Measurements from ENCODE around the gene AWAT1. TPM values are rescaled to one million over a fixed set of nuclear protein-coding genes. Genes with fewer than 3 reads are reported as not detected.
"Not testable (repeated sequence)": the region's sequence is repeated elsewhere in the genome, so short reads cannot be mapped to it uniquely, and the experiment has no call there.

AWAT1 gene
- total RNA-seq, 1 experiment from 2014 or later, result not detected

DNA sequence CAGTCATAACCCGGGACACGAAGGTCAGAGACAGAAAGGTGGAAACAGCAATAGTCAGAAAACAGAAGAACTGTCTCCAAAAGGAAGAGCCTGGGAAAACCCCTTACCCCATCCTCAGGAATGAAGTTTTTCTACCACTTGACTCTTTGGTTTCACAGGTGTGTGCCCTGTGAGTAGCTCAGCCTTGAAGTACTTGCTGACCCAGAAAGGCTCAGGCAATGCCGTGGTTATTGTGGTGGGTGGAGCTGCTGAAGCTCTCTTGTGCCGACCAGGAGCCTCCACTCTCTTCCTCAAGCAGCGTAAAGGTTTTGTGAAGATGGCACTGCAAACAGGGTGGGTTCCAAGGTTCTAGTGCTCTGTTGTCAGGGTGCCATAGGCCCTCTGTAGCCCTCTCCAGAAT, 32.7 kb upstream of the AWAT1 start:
- DNase-seq, result no peak
- H3K9me3 ChIP-seq, result no peaks in the 10 kb centered on the region
- H3K4me3 Mint-ChIP-seq (ENCODE audit: unreplicated experiment), result no peak overlapping the region
- no peak overlapping the region for H3K4me3 ChIP-seq (ENCODE audit: low read depth, low read length)
- POLR2A ChIA-PET, result no interaction called here
- H3K9me3 Mint-ChIP-seq (ENCODE audit: unreplicated experiment), result no peaks in the 10 kb centered on the region
- H3K27me3 ChIP-seq (replicated peaks; ENCODE audit: control insufficient read depth, insufficient read depth, low read length), result no peaks in the 10 kb centered on the region
- no TSS peak for BruUV-seq (replicated peaks)
- CTCF ChIA-PET, result no interaction called here
- no peaks in the 10 kb centered on the region for H3K36me3 ChIP-seq (ENCODE audit: control insufficient read depth, insufficient read depth, low read length)
- no peak overlapping the region for H3K27ac Mint-ChIP-seq (ENCODE audit: unreplicated experiment)
- intact Hi-C loops (cut with micrococcal nuclease; ENCODE audit: unreplicated experiment), result no loop called here
- H3K36me3 Mint-ChIP-seq (ENCODE audit: insufficient read depth, unreplicated experiment), result peaks cover 4% of the 10 kb centered on the region
- no peak for TF ChIP-seq CTCF (IDR thresholded peaks at IDR 0.05; ENCODE audit: insufficient read depth in 1 of 2, low read depth in 1 of 2, low read length in 1 of 2, severe bottlenecking in 1 of 2, unreplicated experiment in 1 of 2)
- no peaks in the 10 kb centered on the region for H3K4me1 Mint-ChIP-seq (ENCODE audit: low read depth, unreplicated experiment)
- peaks cover 17% of the 10 kb centered on the region for H3K27me3 Mint-ChIP-seq (ENCODE audit: insufficient read depth, unreplicated experiment)
- no peaks in the 10 kb centered on the region for H3K4me1 ChIP-seq

DNA sequence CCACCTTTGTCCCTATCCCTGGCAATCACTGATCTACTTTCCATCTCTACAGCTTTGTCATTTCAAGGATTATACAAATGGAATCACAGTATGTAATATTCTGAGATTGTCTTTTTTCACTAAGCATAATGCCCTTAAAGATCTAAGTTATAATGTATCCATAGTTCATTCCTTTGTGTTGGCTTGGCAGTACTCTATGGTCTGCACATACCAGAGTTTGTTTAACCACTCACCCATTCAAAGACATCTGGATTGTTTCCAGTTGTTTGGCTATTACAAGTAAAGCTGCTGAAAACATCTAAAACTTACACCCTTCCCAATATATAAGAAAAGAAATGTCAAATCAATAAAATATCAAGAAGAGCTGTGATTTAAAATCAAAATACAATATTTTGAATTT, 26.0 kb upstream of the AWAT1 start:
- ChIA-PET POLR2A (no interaction called here), CTCF (interaction anchor here (0.5 kb wide), 1 partner anchor 65 kb away, joined by 4 read pairs; no protein-coding TSS in a partner anchor)
- no peaks in the 10 kb centered on the region for H3K27me3 ChIP-seq (replicated peaks; ENCODE audit: control insufficient read depth, insufficient read depth, low read length)
- H3K4me1 ChIP-seq, result no peaks in the 10 kb centered on the region
- DNase-seq, result no peak
- Mint-ChIP-seq H3K9me3 (ENCODE audit: unreplicated experiment) (no peaks in the 10 kb centered on the region), H3K36me3 (ENCODE audit: insufficient read depth, unreplicated experiment) (peaks cover 4% of the 10 kb centered on the region), H3K27ac (ENCODE audit: unreplicated experiment) (no peak overlapping the region), H3K4me1 (ENCODE audit: low read depth, unreplicated experiment) (no peaks in the 10 kb centered on the region), H3K27me3 (ENCODE audit: insufficient read depth, unreplicated experiment) (peaks cover 17% of the 10 kb centered on the region), H3K4me3 (ENCODE audit: unreplicated experiment) (no peak overlapping the region)
- no peaks in the 10 kb centered on the region for H3K9me3 ChIP-seq
- no TSS peak for BruUV-seq (replicated peaks)
- intact Hi-C loops (cut with micrococcal nuclease; ENCODE audit: unreplicated experiment), result no loop called here
- no peaks in the 10 kb centered on the region for H3K36me3 ChIP-seq (ENCODE audit: control insufficient read depth, insufficient read depth, low read length)
- TF ChIP-seq CTCF (IDR thresholded peaks at IDR 0.05; ENCODE audit: insufficient read depth in 1 of 2, low read depth in 1 of 2, low read length in 1 of 2, severe bottlenecking in 1 of 2, unreplicated experiment in 1 of 2), result no peak
- H3K4me3 ChIP-seq (ENCODE audit: low read depth, low read length), result no peak overlapping the region

DNA sequence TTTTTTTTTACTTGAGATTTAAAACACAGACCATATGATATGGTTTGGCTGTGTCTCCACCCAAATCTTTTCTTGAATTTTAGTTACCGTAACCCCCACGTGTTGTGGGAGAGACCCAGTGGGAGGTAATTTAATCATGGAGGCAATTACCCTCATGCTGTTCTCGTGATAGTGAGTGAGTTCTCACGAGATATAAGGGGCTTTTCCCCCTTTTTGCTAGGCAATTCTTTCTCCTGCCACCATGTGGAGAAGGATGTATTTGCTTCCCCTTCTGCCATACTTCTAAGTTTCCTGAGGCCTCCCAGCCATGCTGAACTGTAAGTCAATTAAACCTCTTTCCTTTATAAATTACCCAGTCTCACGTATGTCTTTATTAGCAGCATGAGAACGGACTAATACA, 24.9 kb upstream of the AWAT1 start:
- H3K4me1 Mint-ChIP-seq (ENCODE audit: low read depth, unreplicated experiment); H3K27me3 ChIP-seq (replicated peaks; ENCODE audit: control insufficient read depth, insufficient read depth, low read length); H3K36me3 ChIP-seq (ENCODE audit: control insufficient read depth, insufficient read depth, low read length); H3K9me3 Mint-ChIP-seq (ENCODE audit: unreplicated experiment); H3K36me3 Mint-ChIP-seq (ENCODE audit: insufficient read depth, unreplicated experiment); H3K27ac Mint-ChIP-seq (ENCODE audit: unreplicated experiment); intact Hi-C loops (cut with micrococcal nuclease; ENCODE audit: unreplicated experiment); BruUV-seq (replicated peaks); H3K4me3 Mint-ChIP-seq (ENCODE audit: unreplicated experiment); H3K9me3 ChIP-seq; DNase-seq; H3K4me3 ChIP-seq (ENCODE audit: low read depth, low read length); POLR2A ChIA-PET; CTCF ChIA-PET; H3K4me1 ChIP-seq: not testable (repeated sequence)
- peaks cover 10% of the 10 kb centered on the region for H3K27me3 Mint-ChIP-seq (ENCODE audit: insufficient read depth, unreplicated experiment)

All from Caco-2 (cell line).